Measurements from ENCODE around the gene FBLL1. TPM values are rescaled to one million over a fixed set of nuclear protein-coding genes. Genes with fewer than 3 reads are reported as not detected.

FBLL1 gene
- 0.09 to 0.36 TPM in 2 of 5 replicates, not detected in the others for total RNA-seq (2022; extraction: Qiagen RNA extraction; ENCODE audit: low read depth)

GRCh38 chr5:168528521-168529373, at the start of gene FBLL1:
TSS of gene FBLL1 (plus strand) at chr5:168529305. CDS start at chr5:168529505, 200 bp downstream.

GRCh38 chr5:168486136-168486879, 42.8 kb upstream of the FBLL1 start, which contains the start of gene RARS1:
TSS of gene RARS1 (plus strand) at chr5:168486471. CDS start at chr5:168486499, 28 bp downstream.

GRCh38 chr5:168578538-168579487, 49.7 kb downstream of the FBLL1 start, which contains the start of gene PANK3:
TSS of gene PANK3 (minus strand) at chr5:168579368. CDS start at chr5:168579283, 85 bp downstream.

Other genes starting within 250 kb of the FBLL1 start
- gene WWC1, start 237.7 kb upstream of the FBLL1 start, total RNA-seq (2022; extraction: Qiagen RNA extraction; ENCODE audit: low read depth) = 72.5 to 100 TPM (median 88.8 TPM) in 5 replicates
- gene RARS1, start 42.8 kb upstream of the FBLL1 start, total RNA-seq (2022; extraction: Qiagen RNA extraction; ENCODE audit: low read depth) = 92.9 to 138 TPM (median 98.0 TPM) in 5 replicates
- 12.2 to 22.6 TPM (median 18.9 TPM) in 5 replicates for gene PANK3, start 50.1 kb downstream of the FBLL1 start, total RNA-seq (2022; extraction: Qiagen RNA extraction; ENCODE audit: low read depth)

Measured in A549 treated with ZK216348 at 1 μM for 4 hours (cell line).